HG02798 (cell line): ENCODE measurements around the gene PLXND1.

Experiments used
- ATAC-seq: cut with Tn5 transposase; IDR thresholded peaks from one replicate; pipeline ENCODE4 v1.9.1; 2021; ENCODE audit warnings: mild to moderate bottlenecking; ENCODE audit not compliant: unreplicated experiment, poor library complexity

Gene PLXND1

GRCh38 chr3:129603991-129604749 lies 2.3 kb downstream of the PLXND1 start:
- ATAC-seq, result no peak

- ATAC-seq, result no peak
These were observed 2.9 kb downstream of the PLXND1 start for GRCh38 chr3:129603561-129603942.

DNA sequence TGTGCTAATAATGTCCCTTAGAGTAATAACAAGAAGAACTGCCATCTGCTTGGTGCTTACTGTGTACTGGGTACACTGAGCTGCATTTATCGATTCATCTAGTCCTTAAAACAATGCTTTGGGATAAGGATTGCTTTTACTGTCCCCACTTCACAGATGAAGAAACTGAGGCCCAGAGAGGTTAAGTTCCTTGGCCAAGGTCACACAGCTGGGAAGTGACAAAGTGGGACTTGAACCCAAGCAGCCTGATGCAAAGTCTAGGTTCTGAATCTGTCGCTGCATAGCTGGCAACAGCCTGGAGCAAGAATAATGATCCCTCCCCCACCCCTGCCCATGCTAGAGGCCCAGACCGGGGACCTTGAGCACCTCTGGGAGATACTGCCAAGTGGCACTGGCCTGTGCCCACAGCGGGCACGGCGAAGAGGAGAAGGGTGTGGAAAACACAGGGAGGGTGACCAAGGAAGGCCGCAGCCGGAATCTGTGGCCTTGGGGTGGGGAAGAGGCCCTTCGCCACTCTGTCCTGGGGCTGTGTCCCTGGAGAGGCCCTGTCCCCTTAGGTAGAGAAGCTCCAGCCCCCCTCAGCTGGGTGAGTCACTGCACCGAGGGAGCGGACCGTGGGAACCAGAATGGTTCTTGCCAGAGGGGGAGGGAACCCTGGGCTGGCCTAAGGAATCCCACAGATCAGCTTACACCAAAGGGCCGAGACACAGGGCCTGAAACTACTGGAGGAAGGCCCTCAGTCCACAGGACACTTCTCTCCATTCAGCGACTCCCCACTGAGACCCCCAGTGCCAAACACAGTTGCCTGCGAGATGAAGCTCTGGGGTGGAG lies 3.5 kb downstream of the PLXND1 start:
- no peak for ATAC-seq

- no peak for ATAC-seq
These were observed 4.2 kb downstream of the PLXND1 start for GRCh38 chr3:129602309-129602708.

GRCh38 chr3:129601713-129602112 lies 4.8 kb downstream of the PLXND1 start:
- no peak for ATAC-seq

- no peak for ATAC-seq
These were observed 6.1 kb downstream of the PLXND1 start for GRCh38 chr3:129600348-129600747.

DNA sequence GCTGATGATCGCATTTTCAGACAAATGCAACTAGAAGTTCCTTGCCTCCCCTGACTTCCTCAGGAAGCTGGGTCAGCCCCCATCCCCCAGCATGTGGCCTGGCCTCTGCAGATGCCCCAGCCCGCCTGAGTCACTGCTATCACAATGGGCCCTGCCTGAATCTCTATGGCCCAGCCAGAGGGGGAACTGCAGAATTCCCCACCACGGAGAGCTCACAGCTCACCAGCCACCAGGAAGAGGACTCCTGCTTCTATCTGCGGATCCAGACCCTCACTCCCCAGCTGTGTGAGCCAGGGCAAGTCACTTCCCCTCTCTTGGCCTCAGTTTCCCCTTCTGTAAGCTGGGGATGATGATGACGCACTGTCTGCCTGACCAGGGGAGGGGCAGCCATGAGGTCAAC lies 6.9 kb downstream of the PLXND1 start:
- ATAC-seq, result no peak

- no peak for ATAC-seq
These were observed 7.4 kb downstream of the PLXND1 start for GRCh38 chr3:129599073-129599472.

DNA sequence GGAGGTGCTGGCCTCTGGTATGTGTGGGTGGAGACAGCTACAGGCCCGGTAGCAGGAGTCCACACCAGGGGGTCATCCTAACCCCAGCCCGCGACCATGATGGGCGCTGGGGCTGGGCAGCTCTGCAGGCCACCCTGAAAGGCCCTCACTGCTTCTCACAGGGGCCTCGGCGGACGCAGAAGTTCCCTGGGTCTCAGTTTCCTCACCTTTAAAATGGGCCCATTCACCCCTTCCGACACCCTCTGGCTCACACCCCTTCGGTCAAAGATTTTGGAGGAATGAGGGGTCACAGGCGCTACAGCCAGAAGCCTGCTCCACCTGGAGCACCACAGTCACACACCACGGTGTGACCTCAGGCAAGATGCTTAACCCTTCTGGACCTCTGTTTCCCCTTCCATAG lies 8.0 kb downstream of the PLXND1 start:
- no peak for ATAC-seq

GRCh38 chr3:129598000-129598381 lies 8.5 kb downstream of the PLXND1 start:
- no peak for ATAC-seq

DNA sequence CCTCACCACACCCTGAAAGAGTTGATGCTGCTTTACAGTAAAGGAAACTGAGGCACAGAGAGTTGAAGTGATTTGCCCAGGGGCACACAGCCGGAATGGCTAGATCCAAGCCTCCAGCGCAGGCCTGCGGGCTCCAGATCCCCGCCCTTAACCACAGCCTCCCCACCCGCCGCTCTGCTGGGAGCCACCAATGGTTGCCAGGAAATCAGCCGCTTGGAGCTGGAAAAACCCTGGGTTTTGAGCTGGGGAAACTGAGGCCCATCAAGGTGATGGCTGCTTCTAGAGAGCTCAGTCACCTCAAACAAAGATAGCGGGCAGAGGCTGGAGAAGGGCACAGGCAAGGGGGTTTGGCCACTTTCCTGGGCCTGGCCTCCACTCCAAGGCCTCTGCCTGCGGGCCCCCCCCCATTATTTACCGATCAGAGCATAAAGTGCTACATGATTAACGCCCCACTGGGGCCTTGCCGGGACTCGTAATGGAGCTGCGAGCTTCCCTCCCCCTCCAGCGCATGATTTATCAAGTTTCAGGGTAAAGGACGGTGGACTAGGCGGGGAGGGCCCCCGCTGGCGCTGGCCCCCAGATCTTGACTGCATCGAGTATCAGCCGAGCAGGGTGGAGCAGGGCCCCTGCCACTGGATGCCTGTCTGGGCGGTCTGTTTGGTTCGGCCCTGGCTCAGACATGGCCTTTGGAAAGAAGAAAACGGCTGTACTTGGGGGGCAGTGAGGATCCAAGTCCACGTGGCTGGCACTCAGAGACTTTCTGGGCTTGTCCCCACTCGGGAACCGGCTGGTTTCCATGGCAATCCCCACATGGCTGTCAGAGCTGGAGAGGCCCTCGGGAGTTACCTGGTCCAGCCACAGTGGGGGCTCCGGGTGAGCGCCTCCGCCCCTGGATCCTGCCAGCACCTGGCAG lies 9.1 kb downstream of the PLXND1 start:
- no peak for ATAC-seq

DNA sequence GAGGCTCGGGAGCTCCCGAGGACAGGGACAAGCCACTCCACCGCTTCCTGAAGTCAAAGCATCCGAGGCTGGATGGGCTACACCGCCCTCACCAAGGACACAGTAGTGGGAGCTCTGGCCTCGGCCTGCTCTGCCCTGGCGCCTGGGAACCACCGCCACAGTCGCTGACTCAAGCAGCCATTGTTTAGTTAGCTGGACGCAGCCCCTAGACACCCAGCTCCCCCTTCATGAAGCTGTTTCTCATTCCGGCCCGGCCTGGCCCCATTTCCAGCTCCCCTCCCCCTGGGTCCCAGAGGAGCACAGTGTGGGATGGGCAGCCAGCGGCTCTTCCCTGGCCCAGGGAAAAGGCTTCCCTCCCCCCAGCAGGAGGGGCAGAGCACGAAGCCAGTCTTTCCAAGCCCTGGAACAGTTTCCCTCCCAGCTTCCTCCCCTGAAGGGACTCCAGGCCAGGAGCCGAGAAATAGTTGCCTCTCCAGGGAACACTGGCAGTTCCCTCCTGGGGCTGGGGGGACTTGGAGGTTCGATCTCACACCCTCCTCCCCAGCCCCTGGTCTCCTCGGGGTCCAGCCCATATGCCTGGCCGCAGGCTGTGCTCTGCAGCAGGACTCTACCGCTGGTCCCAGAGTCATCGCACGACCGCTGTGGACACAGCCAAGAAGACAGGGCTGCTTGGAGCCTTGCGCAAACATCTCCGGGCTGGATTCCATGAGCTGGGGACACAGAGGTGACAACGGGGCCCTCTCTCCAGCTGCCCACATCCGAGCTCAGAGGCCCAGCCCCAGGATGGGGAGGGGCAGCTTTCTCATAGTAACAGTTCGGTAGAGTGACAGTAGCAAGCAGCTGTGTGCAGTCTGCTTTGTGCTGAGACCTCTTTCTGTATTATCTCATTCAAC lies 10.0 kb downstream of the PLXND1 start:
- ATAC-seq, result no peak

DNA sequence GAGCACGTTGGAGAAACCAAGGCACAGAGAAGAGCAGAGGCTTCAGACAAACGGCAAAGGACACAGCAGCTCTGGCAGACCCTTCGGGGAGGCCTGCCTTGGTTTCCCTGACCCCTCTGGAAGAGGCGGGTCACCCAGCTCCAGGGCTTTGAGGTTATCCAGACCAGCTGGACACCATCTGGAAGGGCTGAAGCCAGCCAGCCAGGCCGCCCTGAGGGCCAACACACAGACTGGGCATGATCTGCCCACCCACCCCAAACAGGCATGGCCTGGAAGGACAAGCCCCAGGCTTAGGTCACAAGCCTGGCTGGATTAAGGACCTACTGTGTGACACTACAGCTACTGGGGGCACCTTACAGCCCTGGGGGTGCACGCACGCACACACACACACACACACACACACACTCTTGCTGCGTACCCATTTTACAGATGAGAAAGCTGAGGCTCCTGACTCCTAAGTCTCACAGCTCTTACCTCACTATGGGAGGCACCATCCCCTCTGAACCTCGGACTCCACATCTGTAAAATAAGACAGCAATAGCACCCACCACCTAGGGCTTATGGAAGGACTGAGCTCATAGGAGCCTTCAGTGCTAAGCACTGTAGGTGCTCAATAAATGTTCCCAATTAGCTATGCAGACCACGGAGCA lies 10.8 kb downstream of the PLXND1 start:
- no peak for ATAC-seq

DNA sequence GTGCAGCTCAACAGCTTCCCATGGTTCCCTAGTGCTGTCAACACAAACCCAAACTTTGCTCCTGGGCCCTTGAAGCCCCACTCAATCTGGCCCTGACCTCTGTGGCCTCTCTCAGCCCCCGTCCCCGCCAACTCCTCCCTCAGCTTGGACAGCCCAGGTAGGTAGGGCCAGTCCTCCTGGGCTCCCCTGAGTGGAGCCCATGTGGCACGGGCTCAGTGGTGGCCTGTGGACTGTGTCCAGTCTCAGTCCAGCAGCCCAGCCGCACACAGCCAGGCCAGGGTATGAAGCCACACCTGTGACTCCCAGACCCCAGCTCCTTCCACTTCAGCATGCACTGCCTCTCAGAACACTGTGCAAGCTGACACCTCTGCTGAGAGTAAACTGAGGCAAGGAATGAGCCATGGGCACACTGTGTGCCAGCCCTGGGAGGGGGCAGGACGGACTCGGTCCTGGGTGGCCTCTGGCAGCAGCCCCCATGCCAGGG lies 11.5 kb downstream of the PLXND1 start:
- ATAC-seq, result no peak

DNA sequence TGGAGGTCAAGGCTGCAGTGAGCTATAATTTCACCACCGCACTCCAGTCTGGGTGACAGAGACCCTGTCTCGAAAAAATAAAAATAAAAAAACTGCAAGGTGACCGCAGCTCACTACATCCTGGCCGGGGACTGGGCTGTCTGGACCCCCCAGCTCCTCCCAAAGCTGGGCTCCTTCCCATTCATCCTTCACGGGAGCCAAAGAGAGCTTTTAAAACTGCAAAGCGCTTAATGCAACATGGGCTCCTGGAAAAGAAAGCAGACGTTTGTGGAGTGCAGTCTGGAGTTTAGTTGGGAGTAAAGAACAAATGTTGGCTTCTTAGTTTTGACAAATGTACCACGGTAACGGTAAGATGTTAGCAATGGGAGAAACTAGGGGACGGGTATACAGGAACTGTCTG lies 12.1 kb downstream of the PLXND1 start:
- ATAC-seq, result no peak

DNA sequence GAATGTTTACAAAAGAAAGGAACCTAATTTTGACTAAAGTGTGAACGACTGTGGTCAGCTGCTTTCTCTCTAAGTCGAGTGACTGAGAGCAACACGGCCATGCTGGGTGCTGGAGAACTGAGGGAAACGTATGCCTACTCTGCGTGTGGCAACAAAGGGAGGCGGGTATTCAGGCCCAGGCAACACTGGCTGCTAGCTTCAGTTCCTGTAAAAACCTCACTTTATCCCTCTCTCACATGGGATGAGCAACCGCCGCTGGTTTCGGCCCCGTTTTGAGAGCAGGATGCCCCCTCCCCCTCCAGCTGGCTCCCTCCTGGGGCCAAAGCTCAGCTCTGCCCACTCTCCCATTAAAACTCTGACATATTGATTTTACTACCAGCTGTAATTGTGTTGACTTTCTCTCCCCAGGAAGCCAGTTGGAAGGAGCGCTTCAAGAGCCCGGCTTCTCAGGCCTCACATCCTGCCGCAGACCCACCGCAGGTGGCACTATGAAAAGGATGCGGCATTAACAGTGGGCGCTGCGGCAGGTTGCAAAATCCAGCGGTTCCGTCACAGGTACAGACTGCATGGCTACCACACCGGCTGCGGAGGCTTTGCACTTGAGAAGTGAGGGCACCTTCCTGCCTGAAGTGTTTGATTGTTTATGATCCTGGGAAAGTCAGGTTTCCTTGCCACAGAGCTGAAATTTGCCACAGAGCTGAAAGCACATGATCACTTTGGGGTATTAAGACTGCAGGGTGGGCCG lies 12.7 kb downstream of the PLXND1 start:
- ATAC-seq, result no peak

DNA sequence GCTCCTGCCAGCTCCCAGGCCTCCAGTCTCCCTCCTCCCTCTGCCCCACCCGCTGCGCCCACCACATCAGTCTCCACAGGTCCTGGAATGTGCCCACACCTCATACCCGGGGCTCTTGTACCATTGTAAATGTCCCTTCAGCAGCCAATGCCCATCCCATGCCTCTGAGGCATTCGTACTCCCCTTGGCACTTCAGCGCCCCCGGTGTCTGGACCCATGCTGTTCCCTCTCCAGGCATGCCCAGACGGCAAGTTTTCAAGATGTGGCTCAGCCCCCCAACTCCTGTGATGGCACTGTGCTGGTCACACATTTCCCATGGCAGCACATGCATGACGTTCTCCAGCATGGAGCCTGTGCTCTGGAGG lies 13.3 kb downstream of the PLXND1 start:
- no peak for ATAC-seq

DNA sequence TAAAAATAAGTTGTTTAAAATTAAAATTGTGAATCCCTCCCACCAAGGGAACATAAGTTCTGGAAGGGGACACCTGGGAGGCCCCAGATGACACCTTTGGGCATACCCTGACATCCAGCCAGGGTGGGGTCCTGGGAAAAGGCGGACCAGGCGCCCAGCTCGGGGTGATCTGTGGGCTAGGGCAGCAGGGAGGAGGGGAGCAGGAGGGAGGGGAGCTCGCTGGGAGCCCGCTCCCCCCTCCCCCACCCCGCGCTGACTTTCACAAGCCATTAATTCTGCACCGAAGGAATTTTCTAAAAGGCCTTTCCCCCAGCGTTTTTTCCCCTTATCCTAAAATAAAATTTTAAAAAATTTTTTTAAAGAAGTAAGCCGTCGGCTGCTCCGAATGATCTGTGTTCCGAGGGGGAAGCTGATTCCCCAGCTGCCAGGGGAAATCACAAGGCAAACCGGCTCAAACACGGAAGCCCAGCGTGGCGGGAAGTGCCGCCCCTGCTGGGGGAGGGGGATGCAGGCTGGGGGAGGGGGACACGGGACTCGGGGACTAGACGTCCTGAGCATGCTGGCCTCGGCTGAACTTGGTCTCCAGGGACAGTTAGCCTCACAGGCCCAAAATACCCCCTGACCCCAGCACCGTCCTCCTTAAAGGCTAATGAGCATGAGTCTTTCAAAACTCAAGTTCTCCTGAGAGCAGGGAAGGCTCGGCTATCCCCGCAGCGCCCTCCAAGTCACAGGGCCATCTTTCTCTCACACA lies 13.9 kb downstream of the PLXND1 start:
- no peak for ATAC-seq
